Mucosa of rectum (tissue), 2 donors: ENCODE measurements around the gene KIF16B.

Source experiments
- H3K27ac ChIP-seq, 2 donors: one replicate each; pipeline ENCODE4 v1.7.0; 2013; ENCODE audit warnings: inconsistent platforms in 2 of 2, low read depth in 2 of 2, low read length in 2 of 2
- H3K27me3 ChIP-seq, 2 donors: one replicate each; pipeline ENCODE4 v1.7.0; 2013; ENCODE audit warnings: low read length in 2 of 2; ENCODE audit not compliant: control insufficient read depth in 2 of 2, insufficient read depth in 2 of 2
- H3K36me3 ChIP-seq, 2 donors: one replicate each; pipeline ENCODE4 v1.7.0; 2013; ENCODE audit warnings: low read length in 2 of 2; ENCODE audit not compliant: control insufficient read depth in 2 of 2, insufficient read depth in 2 of 2
- H3K4me1 ChIP-seq, 2 donors: one replicate each; pipeline ENCODE4 v1.7.0; 2013; ENCODE audit warnings: low read length in 2 of 2, mild to moderate bottlenecking in 1 of 2; ENCODE audit not compliant: control insufficient read depth in 2 of 2, insufficient read depth in 2 of 2
- H3K4me3 ChIP-seq, 2 donors: one replicate each; pipeline ENCODE4 v1.7.0; 2013; ENCODE audit warnings: low read length in 2 of 2
- H3K9ac ChIP-seq, 2 donors: one replicate each; pipeline ENCODE4 v1.7.0; 2013; ENCODE audit warnings: low read length in 2 of 2, low read depth in 1 of 2, mild to moderate bottlenecking in 1 of 2
- H3K9me3 ChIP-seq, 2 donors: one replicate each; pipeline ENCODE4 v1.7.0; 2013; ENCODE audit warnings: low read length in 2 of 2; ENCODE audit not compliant: control insufficient read depth in 2 of 2
- donor health status: healthy.
- donor health status: Normal muscosa, but diverticular disease.

KIF16B gene

DNA sequence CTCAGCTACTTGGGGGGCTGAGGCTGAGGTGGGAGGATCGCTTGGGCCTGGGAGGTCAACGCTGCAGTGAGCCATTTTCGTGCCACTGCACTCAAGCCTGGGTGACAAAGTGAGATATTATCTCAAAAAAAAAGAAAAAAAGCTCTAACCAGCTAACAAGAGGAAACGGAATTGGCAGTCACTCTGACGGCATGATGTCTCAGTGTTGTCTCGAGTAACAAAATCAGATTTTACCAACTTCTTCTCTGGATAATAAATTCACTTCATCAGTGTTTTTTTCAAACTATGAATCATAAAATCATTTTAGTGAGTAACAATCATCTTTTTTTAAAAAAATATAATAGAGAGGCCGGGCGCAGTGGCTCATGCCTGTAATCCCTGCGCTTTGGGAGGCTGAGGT, 12.6 kb downstream of the KIF16B start:
- H3K9ac ChIP-seq: no peak overlapping the region
- H3K36me3 ChIP-seq: no peaks in the 10 kb centered on the region

GRCh38 chr20:16560216-16560615, 13.0 kb downstream of the KIF16B start:
- Histone ChIP-seq H3K9me3 (no peaks in the 10 kb centered on the region), H3K4me3 (no peak overlapping the region), H3K4me1 (peaks cover 0 to 2% of the 10 kb centered on the region in 2 donors), H3K27me3 (no peaks in the 10 kb centered on the region), H3K27ac (no peak overlapping the region), H3K36me3 (no peaks in the 10 kb centered on the region), H3K9ac (no peak overlapping the region)

More for the DNA sequence above, 12.6 kb downstream of the KIF16B start:
- Histone ChIP-seq H3K27me3 (no peaks in the 10 kb centered on the region), H3K27ac (no peak overlapping the region), H3K4me1 (peaks cover 0 to 2% of the 10 kb centered on the region in 2 donors), H3K4me3 (no peak overlapping the region), H3K9me3 (no peaks in the 10 kb centered on the region)

GRCh38 chr20:16556301-16556700, 16.9 kb downstream of the KIF16B start:
- H3K9ac ChIP-seq: no peak overlapping the region
- H3K4me1 ChIP-seq: peaks cover 0 to 2% of the 10 kb centered on the region in 2 donors
- H3K27me3 ChIP-seq: no peaks in the 10 kb centered on the region
- no peaks in the 10 kb centered on the region for H3K9me3 ChIP-seq
- no peak overlapping the region for H3K27ac ChIP-seq
- H3K36me3 ChIP-seq: no peaks in the 10 kb centered on the region
- H3K4me3 ChIP-seq: no peak overlapping the region

- Histone ChIP-seq H3K36me3 (no peaks in the 10 kb centered on the region), H3K9me3 (no peaks in the 10 kb centered on the region), H3K27ac (no peak overlapping the region), H3K4me3 (no peak overlapping the region), H3K27me3 (no peaks in the 10 kb centered on the region), H3K4me1 (peaks cover 0 to 2% of the 10 kb centered on the region in 2 donors), H3K9ac (no peak overlapping the region)
Measured at GRCh38 chr20:16555754-16556153, 17.5 kb downstream of the KIF16B start.

DNA sequence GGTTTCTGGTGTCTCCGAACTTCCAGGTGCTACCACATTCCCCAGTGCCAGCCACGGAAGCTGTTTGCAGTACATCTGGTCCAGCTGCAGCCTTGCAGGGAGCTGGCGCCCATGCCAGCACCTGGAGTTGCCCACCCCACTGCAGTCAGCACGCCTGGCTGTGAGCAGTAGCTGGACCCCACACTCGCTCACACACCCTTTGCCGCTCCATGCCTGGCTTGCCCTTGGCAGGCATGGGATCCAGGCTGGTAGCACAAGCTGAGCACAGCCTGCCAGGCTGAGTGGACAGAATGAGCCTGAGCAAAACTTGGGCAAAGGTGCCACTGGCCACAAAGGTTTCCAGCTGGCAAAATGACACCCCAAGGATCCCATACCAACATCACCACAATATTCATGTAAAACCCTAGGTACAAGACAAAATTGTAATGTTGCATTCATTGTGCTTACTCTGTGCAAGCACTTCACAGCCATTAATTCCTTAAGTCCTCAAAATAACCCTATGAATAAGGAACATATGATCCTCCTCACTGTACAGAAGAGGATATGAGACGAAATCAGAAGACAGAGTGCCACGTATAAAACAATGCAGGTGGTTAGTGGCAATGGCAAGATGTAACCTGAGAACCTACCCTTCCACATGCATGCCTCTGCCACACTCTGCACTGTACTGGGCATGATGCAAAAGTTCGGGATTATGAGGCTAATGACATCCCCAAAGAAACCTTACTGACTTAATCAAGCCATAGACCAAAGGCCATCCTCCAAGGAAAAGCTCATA, 18.3 kb downstream of the KIF16B start:
- Histone ChIP-seq H3K27me3 (no peaks in the 10 kb centered on the region), H3K4me1 (peaks cover 0 to 2% of the 10 kb centered on the region in 2 donors), H3K4me3 (no peak overlapping the region), H3K27ac (no peak overlapping the region), H3K9ac (no peak overlapping the region), H3K9me3 (no peaks in the 10 kb centered on the region), H3K36me3 (no peaks in the 10 kb centered on the region)

GRCh38 chr20:16553684-16554083, 19.6 kb downstream of the KIF16B start:
- Histone ChIP-seq H3K4me3 (no peak overlapping the region), H3K4me1 (peaks cover 0 to 2% of the 10 kb centered on the region in 2 donors), H3K27ac (no peak overlapping the region), H3K36me3 (no peaks in the 10 kb centered on the region), H3K27me3 (no peaks in the 10 kb centered on the region), H3K9ac (no peak overlapping the region), H3K9me3 (no peaks in the 10 kb centered on the region)

DNA sequence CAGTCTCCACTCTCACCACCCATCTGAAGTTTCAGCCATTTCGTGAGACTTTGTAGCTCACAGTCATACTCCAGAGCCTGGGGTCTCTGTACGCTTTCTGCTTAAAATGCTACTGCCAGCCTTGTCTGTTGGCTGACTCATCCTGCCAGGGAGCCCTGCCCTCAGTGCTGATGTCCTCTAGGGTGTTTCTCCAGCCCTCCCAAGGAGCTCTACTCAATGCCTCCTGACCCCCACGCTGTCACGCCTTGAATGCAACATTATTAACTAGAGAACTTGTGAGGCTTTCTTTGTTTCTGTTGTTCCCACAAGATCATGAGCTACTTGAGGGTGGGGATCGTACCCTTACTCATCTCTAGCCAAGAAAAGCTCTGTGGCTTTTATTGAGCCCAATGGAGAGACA, 20.1 kb downstream of the KIF16B start:
- Histone ChIP-seq H3K9ac (no peak overlapping the region), H3K9me3 (no peaks in the 10 kb centered on the region), H3K36me3 (no peaks in the 10 kb centered on the region), H3K27me3 (no peaks in the 10 kb centered on the region), H3K4me3 (no peak overlapping the region), H3K27ac (no peak overlapping the region), H3K4me1 (peaks cover 0 to under 1% of the 10 kb centered on the region in 2 donors)

GRCh38 chr20:16552015-16552414, 21.2 kb downstream of the KIF16B start:
- H3K9ac ChIP-seq: no peak overlapping the region
- H3K36me3 ChIP-seq: no peaks in the 10 kb centered on the region
- H3K9me3 ChIP-seq: no peaks in the 10 kb centered on the region
- no peak overlapping the region for H3K4me3 ChIP-seq
- no peaks in the 10 kb centered on the region for H3K4me1 ChIP-seq
- no peaks in the 10 kb centered on the region for H3K27me3 ChIP-seq
- H3K27ac ChIP-seq: no peak overlapping the region

DNA sequence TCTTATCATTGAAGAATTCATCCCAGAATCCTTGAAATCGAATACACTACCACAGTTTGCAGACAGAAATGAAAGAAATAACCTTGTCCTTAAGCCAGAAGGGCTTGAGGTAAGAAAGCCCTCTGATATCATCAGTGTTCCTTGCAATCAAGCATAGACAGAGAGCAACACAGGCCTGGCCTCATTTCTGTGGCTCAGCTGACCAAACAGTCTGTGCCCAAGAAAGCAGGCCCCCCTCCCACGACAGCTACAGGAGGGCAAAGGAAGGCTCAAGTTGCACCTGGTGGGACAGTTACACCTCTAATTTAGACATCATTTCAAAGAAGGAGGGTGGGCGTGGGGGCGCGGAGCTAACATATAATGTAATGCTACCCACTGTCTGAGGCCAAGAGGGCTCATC, 21.6 kb downstream of the KIF16B start:
- Histone ChIP-seq H3K27me3 (no peaks in the 10 kb centered on the region), H3K36me3 (no peaks in the 10 kb centered on the region), H3K9me3 (no peaks in the 10 kb centered on the region), H3K4me1 (no peaks in the 10 kb centered on the region), H3K27ac (no peak overlapping the region), H3K9ac (no peak overlapping the region), H3K4me3 (no peak overlapping the region)

DNA sequence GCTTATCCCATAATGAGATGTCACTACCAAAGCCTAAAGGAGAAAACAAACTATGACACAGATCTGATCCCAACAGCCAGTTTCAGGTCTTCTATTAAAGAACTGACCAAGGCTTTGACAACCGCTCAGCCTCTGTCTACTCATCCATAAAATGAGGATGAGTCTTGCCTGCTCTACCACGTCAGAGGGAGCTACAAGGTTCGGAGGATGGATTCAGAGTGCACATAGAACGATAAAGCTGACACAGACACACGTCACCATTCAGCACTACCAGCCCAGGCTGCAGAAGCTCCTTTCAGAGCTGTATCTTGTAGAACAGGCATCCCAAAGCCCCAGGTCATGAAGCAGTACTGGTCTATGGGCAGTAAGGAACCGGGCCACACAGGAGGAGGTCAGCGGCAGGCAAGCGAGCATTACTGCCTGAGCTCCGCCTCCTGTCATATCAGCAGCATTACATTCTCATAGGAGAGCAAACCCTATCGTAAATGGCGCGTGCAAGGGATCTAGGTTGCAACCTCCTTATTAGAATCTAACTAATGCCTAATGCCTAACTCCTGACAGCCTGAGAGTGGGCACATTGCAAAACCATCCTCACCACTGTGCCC, 25.1 kb downstream of the KIF16B start:
- no peaks in the 10 kb centered on the region for H3K9me3 ChIP-seq
- no peaks in the 10 kb centered on the region for H3K27me3 ChIP-seq
- no peak overlapping the region for H3K4me3 ChIP-seq
- H3K27ac ChIP-seq: no peak overlapping the region
- H3K36me3 ChIP-seq: no peaks in the 10 kb centered on the region
- no peaks in the 10 kb centered on the region for H3K4me1 ChIP-seq
- H3K9ac ChIP-seq: no peak overlapping the region
